Measurements from ENCODE around the gene ASPG.

DNA sequence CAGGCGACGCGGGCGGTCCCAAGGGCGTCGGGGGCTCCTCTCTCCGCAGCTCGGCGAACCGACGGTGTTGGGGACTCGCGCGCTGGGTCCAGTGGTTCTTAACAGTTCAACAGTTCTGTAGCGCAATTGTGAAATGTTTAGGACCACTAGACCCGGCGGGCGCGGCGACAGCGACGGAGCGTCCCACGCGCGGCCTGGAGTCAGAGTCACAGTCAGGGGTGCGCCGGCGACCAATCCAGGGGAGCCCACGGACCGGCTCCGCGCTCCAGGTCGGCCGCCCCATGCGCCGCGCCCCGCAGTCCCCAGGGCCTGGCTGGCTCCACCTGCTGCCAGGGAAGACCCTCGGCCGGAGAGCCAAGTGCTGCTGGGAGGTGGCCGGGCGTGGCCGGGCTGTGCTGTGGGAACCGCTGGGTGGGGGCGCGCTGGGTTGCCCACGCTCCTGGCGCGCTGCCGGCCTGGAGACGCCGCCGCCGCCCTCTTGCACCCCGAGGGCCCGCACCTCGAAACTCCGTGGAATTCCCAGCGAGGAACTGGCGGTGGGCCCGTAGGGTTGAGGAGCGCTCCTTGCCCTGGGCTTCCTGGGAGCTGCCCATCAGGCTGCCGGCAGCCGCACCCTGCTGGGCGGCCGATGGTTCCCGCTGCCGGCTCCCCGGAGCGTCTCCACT is 32.0 kb downstream of the ASPG start:
- TF ChIP-seq, protein P1, sequence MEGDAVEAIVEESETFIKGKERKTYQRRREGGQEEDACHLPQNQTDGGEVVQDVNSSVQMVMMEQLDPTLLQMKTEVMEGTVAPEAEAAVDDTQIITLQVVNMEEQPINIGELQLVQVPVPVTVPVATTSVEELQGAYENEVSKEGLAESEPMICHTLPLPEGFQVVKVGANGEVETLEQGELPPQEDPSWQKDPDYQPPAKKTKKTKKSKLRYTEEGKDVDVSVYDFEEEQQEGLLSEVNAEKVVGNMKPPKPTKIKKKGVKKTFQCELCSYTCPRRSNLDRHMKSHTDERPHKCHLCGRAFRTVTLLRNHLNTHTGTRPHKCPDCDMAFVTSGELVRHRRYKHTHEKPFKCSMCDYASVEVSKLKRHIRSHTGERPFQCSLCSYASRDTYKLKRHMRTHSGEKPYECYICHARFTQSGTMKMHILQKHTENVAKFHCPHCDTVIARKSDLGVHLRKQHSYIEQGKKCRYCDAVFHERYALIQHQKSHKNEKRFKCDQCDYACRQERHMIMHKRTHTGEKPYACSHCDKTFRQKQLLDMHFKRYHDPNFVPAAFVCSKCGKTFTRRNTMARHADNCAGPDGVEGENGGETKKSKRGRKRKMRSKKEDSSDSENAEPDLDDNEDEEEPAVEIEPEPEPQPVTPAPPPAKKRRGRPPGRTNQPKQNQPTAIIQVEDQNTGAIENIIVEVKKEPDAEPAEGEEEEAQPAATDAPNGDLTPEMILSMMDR (conservative IDR thresholded peaks at IDR 0.05), result no peak
- no peak for TF ChIP-seq ZFX (IDR thresholded peaks at IDR 0.05)

Data from C4-2B (cell line).